LNCaP clone FGC (cell line): ENCODE data around the gene TCAP.
"Not testable (repeated sequence)": the region's sequence is repeated elsewhere in the genome, so short reads cannot be mapped to it uniquely, and the experiment has no call there.

Experiments used
- DNase-seq: peaks from one replicate; pipeline ENCODE4 v3.0.0-alpha.2; 2011; ENCODE audit warnings: low read depth
- H3K4me3 ChIP-seq: 2 replicates; pipeline ENCODE4 v1.5.1; 2011; ENCODE audit warnings: mild to moderate bottlenecking, low read depth, low read length, control low read depth
- CTCF ChIP-seq: IDR thresholded peaks from 2 replicates; pipeline ENCODE4 v1.5.1; 2012; ENCODE audit warnings: mild to moderate bottlenecking; ENCODE audit not compliant: control insufficient read depth, insufficient read depth; ENCODE audit errors: extremely low read depth

The TCAP gene

GRCh38 chr17:39709319-39709997 is 44.3 kb downstream of the TCAP start:
- TF ChIP-seq CTCF, result no peak
- no peak for DNase-seq
- no peak overlapping the region for H3K4me3 ChIP-seq

GRCh38 chr17:39709998-39710964 is 45.1 kb downstream of the TCAP start:
- DNase-seq, result no peak
- H3K4me3 ChIP-seq, result no peak overlapping the region
- no peak for TF ChIP-seq CTCF

- DNase-seq, H3K4me3 ChIP-seq: not testable (repeated sequence)
These were observed 45.9 kb downstream of the TCAP start for GRCh38 chr17:39711071-39711470.

- H3K4me3 ChIP-seq, result no peak overlapping the region
- TF ChIP-seq CTCF, result no peak
- DNase-seq, result no peak
These were observed 46.7 kb downstream of the TCAP start for GRCh38 chr17:39711851-39712250.

- no peak overlapping the region for H3K4me3 ChIP-seq
- no peak for DNase-seq
- no peak for TF ChIP-seq CTCF
These were observed 49.1 kb downstream of the TCAP start for GRCh38 chr17:39714234-39714633.

GRCh38 chr17:39715375-39716072 is 50.4 kb downstream of the TCAP start:
- no peak for TF ChIP-seq CTCF
- DNase-seq, result no peak
- H3K4me3 ChIP-seq, result no peak overlapping the region
